GM19324 (cell line): ENCODE measurements around the gene RCAN3.
"Not testable (repeated sequence)": the region's sequence is repeated elsewhere in the genome, so short reads cannot be mapped to it uniquely, and the experiment has no call there.

ENCODE experiments used
- ATAC-seq: cut with Tn5 transposase; IDR thresholded peaks from one replicate; pipeline ENCODE4 v1.9.1; 2021; ENCODE audit warnings: mild to moderate bottlenecking, moderate library complexity; ENCODE audit not compliant: unreplicated experiment, low FRiP score

RCAN3 gene

GRCh38 chr1:24547195-24547594 lies 44.6 kb downstream of the RCAN3 start:
- ATAC-seq: no peak

- ATAC-seq: no peak
These were observed 45.4 kb downstream of the RCAN3 start for GRCh38 chr1:24548070-24548469.

- ATAC-seq: not testable (repeated sequence)
These were observed 46.6 kb downstream of the RCAN3 start for GRCh38 chr1:24549210-24549609.

- ATAC-seq: no peak
These were observed 48.8 kb downstream of the RCAN3 start for GRCh38 chr1:24551290-24551959.

GRCh38 chr1:24551960-24552571 lies 49.4 kb downstream of the RCAN3 start:
- no peak for ATAC-seq

GRCh38 chr1:24553931-24554330 lies 51.3 kb downstream of the RCAN3 start:
- ATAC-seq: no peak

GRCh38 chr1:24554714-24555113 lies 52.1 kb downstream of the RCAN3 start:
- no peak for ATAC-seq

GRCh38 chr1:24555591-24556413 lies 53.2 kb downstream of the RCAN3 start, which contains the start of gene NCMAP:
TSS of gene NCMAP (plus strand) at chr1:24556087. CDS start at chr1:24595431, 39,344 bp downstream.
- no peak for ATAC-seq

- ATAC-seq: no peak
These were observed 53.8 kb downstream of the RCAN3 start for GRCh38 chr1:24556414-24556795.

GRCh38 chr1:24557220-24557619 lies 54.6 kb downstream of the RCAN3 start:
- no peak for ATAC-seq

- no peak for ATAC-seq
These were observed 55.1 kb downstream of the RCAN3 start for GRCh38 chr1:24557711-24558131.

- no peak for ATAC-seq
These were observed 55.8 kb downstream of the RCAN3 start for GRCh38 chr1:24558455-24558854.

- ATAC-seq: no peak
These were observed 56.5 kb downstream of the RCAN3 start for GRCh38 chr1:24558902-24559791.

GRCh38 chr1:24560361-24560760 lies 57.7 kb downstream of the RCAN3 start:
- no peak for ATAC-seq

- ATAC-seq: no peak
These were observed 60.0 kb downstream of the RCAN3 start for GRCh38 chr1:24562625-24563024.

GRCh38 chr1:24564695-24565094 lies 62.1 kb downstream of the RCAN3 start:
- no peak for ATAC-seq

- no peak for ATAC-seq
These were observed 63.7 kb downstream of the RCAN3 start for GRCh38 chr1:24566236-24566867.

- ATAC-seq: no peak
These were observed 65.3 kb downstream of the RCAN3 start for GRCh38 chr1:24567792-24568388.

- ATAC-seq: no peak
These were observed 65.8 kb downstream of the RCAN3 start for GRCh38 chr1:24568475-24568874.
